HG02678 (cell line): ENCODE results near the gene SHD.
A peak's percentile ranks its signal among the peaks of the same experiment; 100 is the strongest.
"Not testable (repeated sequence)": the region's sequence is repeated elsewhere in the genome, so short reads cannot be mapped to it uniquely, and the experiment has no call there.

Source experiments
- ATAC-seq: cut with Tn5 transposase; IDR thresholded peaks from one replicate; pipeline ENCODE4 v1.9.1; 2021; ENCODE audit warnings: mild to moderate bottlenecking, moderate library complexity; ENCODE audit not compliant: unreplicated experiment

Gene SHD

GRCh38 chr19:4278419-4279266 lies at the start of gene SHD:
SHD (plus strand) TSS chr19:4279266; CDS start chr19:4280064, 798 bp downstream.
- ATAC-seq = no peak

- not testable (repeated sequence) for ATAC-seq
Observed at GRCh38 chr19:4230237-4230636, 48.8 kb upstream of the SHD start.

- not testable (repeated sequence) for ATAC-seq
Observed at GRCh38 chr19:4231521-4231920, 47.5 kb upstream of the SHD start.

GRCh38 chr19:4232139-4232538 lies 46.9 kb upstream of the SHD start:
- ATAC-seq = not testable (repeated sequence)

GRCh38 chr19:4232614-4233281 lies 46.3 kb upstream of the SHD start:
- ATAC-seq = no peak

- no peak for ATAC-seq
Observed at GRCh38 chr19:4233282-4233853, 45.7 kb upstream of the SHD start.

GRCh38 chr19:4234142-4234861 lies 44.8 kb upstream of the SHD start:
- ATAC-seq = no peak

- ATAC-seq = no peak
Observed at GRCh38 chr19:4234862-4235201, 44.2 kb upstream of the SHD start.

GRCh38 chr19:4237510-4237909 lies 41.6 kb upstream of the SHD start:
- not testable (repeated sequence) for ATAC-seq

- ATAC-seq = no peak
Observed at GRCh38 chr19:4238831-4239230, 40.2 kb upstream of the SHD start.

- ATAC-seq = no peak
Observed at GRCh38 chr19:4241824-4242430, 37.1 kb upstream of the SHD start.

- ATAC-seq = not testable (repeated sequence)
Observed at GRCh38 chr19:4245938-4246337, 33.1 kb upstream of the SHD start.

GRCh38 chr19:4246767-4247593 lies 32.1 kb upstream of the SHD start, which contains the start of gene YJU2:
YJU2 (plus strand) TSS chr19:4247080; CDS start chr19:4247147, 67 bp downstream.
- peak; percentile 82 for ATAC-seq

GRCh38 chr19:4256563-4256962 lies 22.5 kb upstream of the SHD start:
- ATAC-seq = no peak

- ATAC-seq = no peak
Observed at GRCh38 chr19:4257025-4257424, 22.0 kb upstream of the SHD start.

- no peak for ATAC-seq
Observed at GRCh38 chr19:4258181-4258580, 20.9 kb upstream of the SHD start.

GRCh38 chr19:4260613-4261191 lies 18.4 kb upstream of the SHD start:
- no peak for ATAC-seq

GRCh38 chr19:4264812-4265211 lies 14.3 kb upstream of the SHD start:
- ATAC-seq = no peak

GRCh38 chr19:4266253-4267000 lies 12.6 kb upstream of the SHD start:
- no peak for ATAC-seq
